Neural cell (in vitro differentiated cells): ENCODE results near the gene TMEM11. TPM values are rescaled to one million over a fixed set of nuclear protein-coding genes. Genes with fewer than 3 reads are reported as not detected.

Experiments
- H2AFZ ChIP-seq: fragments of 200-600, 300-800 bp; sonication (generic), shearing (Covaris generic); 2 replicates; pipeline ENCODE4 v1.6.0; 2014; ENCODE audit warnings: low read depth, mild to moderate bottlenecking, antibody characterized with exemption, low read length, moderate library complexity
- H3F3A ChIP-seq: fragments of 200-600 bp; shearing (Covaris generic); 2 replicates; pipeline ENCODE4 v1.6.1; 2016; ENCODE audit warnings: mild to moderate bottlenecking, moderate library complexity, mixed read lengths, antibody characterized with exemption, low read length; ENCODE audit not compliant: insufficient read depth, poor library complexity, severe bottlenecking
- H3K27ac ChIP-seq: fragments of 200-600, 300-800 bp; sonication (generic), shearing (Covaris generic); 2 replicates; pipeline ENCODE4 v1.5.1; 2014; ENCODE audit warnings: mild to moderate bottlenecking, low read length, moderate library complexity
- H3K27me3 ChIP-seq: fragments of 300-800, 200-600 bp; sonication (generic), shearing (Covaris generic); 2 replicates; pipeline ENCODE4 v1.6.0; 2014; ENCODE audit warnings: mild to moderate bottlenecking, low read depth, low read length, moderate library complexity; ENCODE audit not compliant: insufficient read depth
- H3K36me3 ChIP-seq: fragments of 300-800, 200-600 bp; sonication (generic), shearing (Covaris generic); 2 replicates; pipeline ENCODE4 v1.5.1; 2014; ENCODE audit warnings: mild to moderate bottlenecking, antibody characterized with exemption, low read length, moderate library complexity; ENCODE audit not compliant: insufficient read depth
- H3K4me2 ChIP-seq: fragments of 300-800, 200-600 bp; sonication (generic), shearing (Covaris generic); 2 replicates; pipeline ENCODE4 v1.6.0; 2014; ENCODE audit warnings: mild to moderate bottlenecking, low read length
- H3K4me3 ChIP-seq: fragments of 300-800, 200-600 bp; sonication (generic), shearing (Covaris generic); 2 replicates; pipeline ENCODE4 v1.5.1; 2014; ENCODE audit warnings: mild to moderate bottlenecking, low read length, moderate library complexity
- H3K79me2 ChIP-seq: fragments of 200-600 bp; shearing (Covaris generic); replicated peaks from 2 replicates; pipeline ENCODE4 v1.6.0; 2014; ENCODE audit warnings: mild to moderate bottlenecking, low read length, moderate library complexity; ENCODE audit not compliant: insufficient read depth
- H3K9ac ChIP-seq: fragments of 300-800, 200-600 bp; sonication (generic), shearing (Covaris generic); 2 replicates; pipeline ENCODE4 v1.6.1; 2016; ENCODE audit warnings: mild to moderate bottlenecking, low read length, mixed read lengths
- H3K9me2 ChIP-seq: fragments of 200-600 bp; shearing (Covaris generic); 2 replicates; pipeline ENCODE4 v1.6.1; 2016; ENCODE audit warnings: mild to moderate bottlenecking, low read length, mixed read lengths; ENCODE audit not compliant: insufficient read depth
- H3K9me3 ChIP-seq: fragments of 200-600, 300-800 bp; sonication (generic), shearing (Covaris generic); 2 replicates; pipeline ENCODE4 v1.6.1; 2016; ENCODE audit warnings: mild to moderate bottlenecking, mixed run types, low read length, moderate library complexity, mixed read lengths
- H4K20me1 ChIP-seq: fragments of 200-600 bp; shearing (Covaris generic); 2 replicates; pipeline ENCODE4 v1.6.1; 2016; ENCODE audit warnings: mild to moderate bottlenecking, mixed run types; ENCODE audit not compliant: insufficient read depth
- CTCF ChIP-seq: fragments of 450-650 bp; IDR thresholded peaks from 2 replicates; pipeline ENCODE4 v1.5.1; 2014; ENCODE audit warnings: antibody characterized with exemption, mild to moderate bottlenecking, moderate library complexity; ENCODE audit not compliant: poor library complexity, severe bottlenecking
- EP300 ChIP-seq: fragments of 450-650 bp; conservative IDR thresholded peaks from 2 replicates; pipeline ENCODE4 v1.6.1; 2014; ENCODE audit warnings: antibody characterized with exemption, mild to moderate bottlenecking, moderate library complexity; ENCODE audit not compliant: poor library complexity, severe bottlenecking
- EZH2 ChIP-seq: fragments of 200-600, 300-800 bp; shearing (Covaris generic), sonication (generic); IDR thresholded peaks from 2 replicates; pipeline ENCODE4 v1.6.1; 2014; ENCODE audit warnings: antibody characterized with exemption, low read length, borderline replicate concordance, mild to moderate bottlenecking; ENCODE audit not compliant: insufficient read depth, poor library complexity, severe bottlenecking
- MXI1 ChIP-seq: fragments of 450-650 bp; conservative IDR thresholded peaks from 2 replicates; pipeline ENCODE4 v1.6.1; 2014; ENCODE audit warnings: antibody characterized with exemption, mild to moderate bottlenecking; ENCODE audit not compliant: poor library complexity, severe bottlenecking
- POLR2AphosphoS5 ChIP-seq: IDR thresholded peaks from 2 replicates; pipeline ENCODE4 v1.6.1; 2012
- RAD21 ChIP-seq: fragments of 450-650 bp; conservative IDR thresholded peaks from 2 replicates; pipeline ENCODE4 v1.6.1; 2014; ENCODE audit warnings: antibody characterized with exemption, mild to moderate bottlenecking, moderate library complexity
- REST ChIP-seq: IDR thresholded peaks from 2 replicates; pipeline ENCODE4 v1.6.1; 2012; ENCODE audit warnings: borderline replicate concordance
- SMC3 ChIP-seq: fragments of 450-650 bp; conservative IDR thresholded peaks from 2 replicates; pipeline ENCODE4 v1.6.1; 2014; ENCODE audit warnings: antibody characterized with exemption, mild to moderate bottlenecking, moderate library complexity; ENCODE audit not compliant: poor library complexity
- TAF1 ChIP-seq: IDR thresholded peaks from 2 replicates; pipeline ENCODE4 v1.6.1; 2012; ENCODE audit warnings: low read depth
- polyA plus RNA-seq: library from polyadenylated mRNA; depleted of rRNA; stranded (reverse); fragments of >200 nt; gene quantifications from 2 replicates; pipeline ENCODE4 v1.2.3, GENCODE V29; 2014

Gene TMEM11
- polyA plus RNA-seq, 1 donor from 2014 or later, result 24.6 TPM

- Histone ChIP-seq H3F3A (no peaks in the 10 kb centered on the region), H3K9ac (no peak overlapping the region), H3K9me2 (no peaks in the 10 kb centered on the region), H3K4me3 (no peak overlapping the region), H3K36me3 (no peaks in the 10 kb centered on the region), H3K4me2 (no peak overlapping the region), H3K27ac (no peak overlapping the region), H2AFZ (no peak overlapping the region), H4K20me1 (no peaks in the 10 kb centered on the region), H3K9me3 (no peaks in the 10 kb centered on the region), H3K27me3 (no peaks in the 10 kb centered on the region), H3K79me2 (no peaks in the 10 kb centered on the region)
- TF ChIP-seq POLR2AphosphoS5, result no peak
- no peak for TF ChIP-seq MXI1
- no peak for TF ChIP-seq REST
- TF ChIP-seq EZH2, result no peak
- no peak for TF ChIP-seq TAF1
- no peak for TF ChIP-seq EP300
- TF ChIP-seq RAD21, result no peak
- TF ChIP-seq SMC3, result no peak
- TF ChIP-seq CTCF, result no peak
Observed at GRCh38 chr17:21231533-21231932, 17.6 kb upstream of the TMEM11 start.

GRCh38 chr17:21228845-21229244 lies 14.9 kb upstream of the TMEM11 start:
- Histone ChIP-seq H3K27ac (no peak overlapping the region), H3K9me2 (no peaks in the 10 kb centered on the region), H3K79me2 (no peaks in the 10 kb centered on the region), H3K27me3 (no peaks in the 10 kb centered on the region), H3K4me2 (no peak overlapping the region), H2AFZ (no peak overlapping the region), H3K36me3 (no peaks in the 10 kb centered on the region), H3F3A (no peaks in the 10 kb centered on the region), H3K9me3 (no peaks in the 10 kb centered on the region), H4K20me1 (no peaks in the 10 kb centered on the region), H3K4me3 (no peak overlapping the region), H3K9ac (no peak overlapping the region)
- TF ChIP-seq EP300 (no peak), EZH2 (no peak), TAF1 (no peak), POLR2AphosphoS5 (no peak), SMC3 (no peak), CTCF (no peak), RAD21 (no peak)
